Peyer's patch (tissue), 4 donors: ENCODE data around the gene OR2F1. TPM values are rescaled to one million over a fixed set of nuclear protein-coding genes. Genes with fewer than 3 reads are reported as not detected.

ENCODE experiments used
- DNase-seq, 3 donors: peaks; one replicate each; pipeline ENCODE4 v3.0.0-alpha.2; 2017 to 2019
- H3K27ac ChIP-seq, 4 donors: fragments of 200-600 bp; sonication (generic); one replicate each; pipeline ENCODE4 v1.5.1; 2016 to 2019
- H3K27me3 ChIP-seq, 2 donors: fragments of 200-600 bp; sonication (generic); one replicate each; pipeline ENCODE4 v1.5.1; 2019
- H3K36me3 ChIP-seq, 3 donors: fragments of 200-600 bp; sonication (generic); one replicate each; pipeline ENCODE4 v1.5.1; 2016 to 2019
- H3K4me1 ChIP-seq, 4 donors: fragments of 200-600 bp; sonication (generic); one replicate each; pipeline ENCODE4 v1.5.1; 2016 to 2019
- H3K4me3 ChIP-seq, 4 donors: fragments of 200-600 bp; sonication (generic); 1 replicate in 3 of 4; 2 replicates in 1 of 4; pipeline ENCODE4 v1.5.1; 2016 to 2019; ENCODE audit warnings: mild to moderate bottlenecking in 1 of 4
- H3K9me3 ChIP-seq, 4 donors: fragments of 200-600 bp; sonication (generic); one replicate each; pipeline ENCODE4 v1.5.1; 2016 to 2019; ENCODE audit warnings: mild to moderate bottlenecking in 1 of 4
- POLR2A ChIP-seq, 2 donors: fragments of 450-650 bp; IDR thresholded peaks; one replicate each; pipeline ENCODE4 v1.5.1; 2017; ENCODE audit warnings: antibody characterized with exemption in 2 of 2, mild to moderate bottlenecking in 2 of 2, moderate library complexity in 2 of 2
- total RNA-seq, 4 donors: library from RNA; depleted of rRNA; stranded (reverse); fragments of >200 nt; gene quantifications; one replicate each; pipeline ENCODE4 v1.1.0, GENCODE V29; 2016
- TF ChIP-seq, protein P1 (sequence below), 6 experiments: fragments of 450-650 bp in 4 of 6; fragments of 200-600 bp in 2 of 6; sonication (generic) in 1 of 6; IDR thresholded peaks; one replicate each; pipeline ENCODE4 v1.5.1; 2017 to 2019; ENCODE audit warnings: antibody characterized with exemption in 6 of 6, mild to moderate bottlenecking in 3 of 6, moderate library complexity in 1 of 6

Gene OR2F1
- total RNA-seq, 4 donors from 2014 or later: not detected

DNA sequence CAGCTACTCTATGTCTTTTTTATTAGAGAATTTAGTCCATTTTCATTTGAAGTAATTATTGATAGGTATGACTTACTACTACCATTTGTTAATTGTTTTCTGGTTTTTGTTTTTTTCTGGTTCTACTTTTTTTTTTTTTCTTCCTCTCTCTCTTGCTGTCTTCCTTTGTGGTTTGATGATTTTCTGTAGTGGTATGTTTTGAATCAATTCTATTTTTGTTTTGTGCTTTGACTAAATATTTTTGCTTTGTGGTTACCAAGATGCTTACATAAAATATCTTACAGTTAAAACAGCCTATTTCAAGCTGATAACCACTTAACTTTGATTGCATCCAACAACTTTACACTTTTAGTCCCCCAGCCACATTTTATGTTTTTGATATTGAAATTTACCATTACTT, 22.9 kb upstream of the OR2F1 start:
- Histone ChIP-seq H3K4me1 (no peaks in the 10 kb centered on the region), H3K9me3 (peaks cover 0 to 6% (median 0%) of the 10 kb centered on the region in 4 donors), H3K36me3 (no peaks in the 10 kb centered on the region), H3K4me3 (no peak overlapping the region), H3K27ac (no peak overlapping the region), H3K27me3 (no peaks in the 10 kb centered on the region)
- TF ChIP-seq, protein P1, sequence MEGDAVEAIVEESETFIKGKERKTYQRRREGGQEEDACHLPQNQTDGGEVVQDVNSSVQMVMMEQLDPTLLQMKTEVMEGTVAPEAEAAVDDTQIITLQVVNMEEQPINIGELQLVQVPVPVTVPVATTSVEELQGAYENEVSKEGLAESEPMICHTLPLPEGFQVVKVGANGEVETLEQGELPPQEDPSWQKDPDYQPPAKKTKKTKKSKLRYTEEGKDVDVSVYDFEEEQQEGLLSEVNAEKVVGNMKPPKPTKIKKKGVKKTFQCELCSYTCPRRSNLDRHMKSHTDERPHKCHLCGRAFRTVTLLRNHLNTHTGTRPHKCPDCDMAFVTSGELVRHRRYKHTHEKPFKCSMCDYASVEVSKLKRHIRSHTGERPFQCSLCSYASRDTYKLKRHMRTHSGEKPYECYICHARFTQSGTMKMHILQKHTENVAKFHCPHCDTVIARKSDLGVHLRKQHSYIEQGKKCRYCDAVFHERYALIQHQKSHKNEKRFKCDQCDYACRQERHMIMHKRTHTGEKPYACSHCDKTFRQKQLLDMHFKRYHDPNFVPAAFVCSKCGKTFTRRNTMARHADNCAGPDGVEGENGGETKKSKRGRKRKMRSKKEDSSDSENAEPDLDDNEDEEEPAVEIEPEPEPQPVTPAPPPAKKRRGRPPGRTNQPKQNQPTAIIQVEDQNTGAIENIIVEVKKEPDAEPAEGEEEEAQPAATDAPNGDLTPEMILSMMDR (IDR thresholded peaks at IDR 0.05): no peak
- TF ChIP-seq POLR2A (IDR thresholded peaks at IDR 0.05): no peak
- no peak for DNase-seq

DNA sequence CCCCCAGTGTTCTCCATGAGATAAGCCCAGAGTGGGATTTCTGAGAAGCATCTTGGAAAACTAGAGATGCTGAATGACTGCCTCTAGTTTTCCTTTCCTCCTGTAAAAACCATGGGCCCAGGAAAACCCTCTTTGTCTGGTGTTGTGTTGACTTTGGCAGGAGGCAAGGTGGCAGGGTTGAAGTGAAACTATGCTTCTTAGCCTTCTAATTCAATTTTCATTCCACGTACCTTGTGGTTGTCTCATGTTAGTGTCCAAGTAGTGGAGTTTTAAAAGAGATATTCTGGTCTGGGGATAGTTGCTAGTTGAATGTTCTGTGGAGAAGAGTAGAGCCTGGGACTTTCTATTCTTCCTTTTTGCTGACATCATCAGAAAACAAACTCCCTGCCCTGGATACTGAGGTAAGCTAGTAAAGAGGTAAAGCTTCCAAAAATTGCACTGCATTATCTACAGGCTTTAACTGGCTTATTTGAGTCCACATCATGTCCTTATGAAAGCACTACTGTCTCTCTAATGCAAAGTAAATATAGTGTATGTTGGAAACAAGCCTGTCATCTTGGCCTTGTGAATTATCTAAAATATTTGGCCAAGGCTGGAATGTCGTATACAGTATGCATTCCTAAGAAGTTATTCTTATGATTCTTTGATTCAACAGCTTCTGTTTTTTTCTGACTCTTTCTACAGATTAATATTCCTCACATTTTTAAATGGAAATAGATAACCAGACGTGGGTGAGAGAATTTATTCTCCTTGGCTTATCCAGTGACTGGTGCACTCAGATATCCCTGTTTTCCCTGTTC, 19.9 kb upstream of the OR2F1 start, which contains the start of gene OR2F2:
Gene OR2F2 (plus strand): TSS at position 708 of the 800 bp plus-strand sequence. CDS start 0 bp downstream, at position 708.
- Histone ChIP-seq H3K27ac (no peak within 1 kb of the TSS), H3K4me1 (no peaks in the 10 kb centered on the region), H3K27me3 (no peaks in the 10 kb centered on the region), H3K9me3 (peaks cover 0 to 6% (median 0%) of the 10 kb centered on the region in 4 donors), H3K4me3 (no peak within 1 kb of the TSS), H3K36me3 (no peaks in the 10 kb centered on the region)
- TF ChIP-seq, protein P1 (IDR thresholded peaks at IDR 0.05): no peak
- no peak for TF ChIP-seq POLR2A (IDR thresholded peaks at IDR 0.05)
- no peak for DNase-seq

DNA sequence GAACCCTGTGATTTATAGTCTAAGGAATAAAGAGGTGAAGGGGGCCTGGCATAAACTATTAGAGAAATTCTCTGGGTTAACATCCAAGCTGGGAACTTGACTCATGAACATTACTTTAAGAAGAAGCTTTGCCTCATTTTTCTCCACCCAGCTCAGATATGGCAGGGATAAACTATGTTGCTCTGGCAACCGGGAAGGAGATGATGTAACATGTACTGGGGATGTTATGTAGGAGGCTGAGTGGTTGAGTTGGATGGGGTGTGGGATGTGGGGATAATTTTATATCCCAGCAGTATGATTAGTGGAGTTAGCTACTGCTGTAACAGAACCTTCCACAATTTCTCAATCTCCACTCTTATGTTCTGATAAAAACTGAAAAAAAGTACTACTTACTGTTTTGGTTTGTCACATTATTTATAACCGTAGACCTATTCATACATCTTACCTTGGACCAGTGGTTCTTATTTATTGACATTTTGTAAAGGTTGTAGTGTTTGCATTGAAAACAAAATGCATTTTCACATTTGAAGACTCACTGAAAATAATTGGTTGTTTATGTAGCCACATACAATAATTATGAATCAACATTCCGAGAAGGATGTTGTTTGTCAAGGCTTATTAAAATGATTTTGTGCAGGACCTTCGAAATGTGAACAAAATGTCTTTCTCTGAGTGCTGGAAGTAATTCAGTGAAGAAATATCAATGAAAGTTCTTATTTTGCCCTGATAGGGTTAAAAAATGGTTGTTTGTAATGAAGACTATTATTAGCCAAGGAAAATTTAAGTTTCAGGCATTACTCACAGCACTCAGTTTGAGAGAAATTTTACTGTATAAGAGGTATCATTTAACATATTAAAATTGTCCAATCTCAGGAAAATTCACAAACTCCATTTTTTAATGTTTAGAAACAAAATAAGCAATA, 18.3 kb upstream of the OR2F1 start:
- Histone ChIP-seq H3K36me3 (no peaks in the 10 kb centered on the region), H3K27ac (no peak overlapping the region), H3K9me3 (peaks cover 0 to 6% (median 0%) of the 10 kb centered on the region in 4 donors), H3K4me3 (no peak overlapping the region), H3K4me1 (no peaks in the 10 kb centered on the region), H3K27me3 (no peaks in the 10 kb centered on the region)
- TF ChIP-seq POLR2A (IDR thresholded peaks at IDR 0.05): no peak
- TF ChIP-seq, protein P1 (IDR thresholded peaks at IDR 0.05): no peak
- DNase-seq: no peak

DNA sequence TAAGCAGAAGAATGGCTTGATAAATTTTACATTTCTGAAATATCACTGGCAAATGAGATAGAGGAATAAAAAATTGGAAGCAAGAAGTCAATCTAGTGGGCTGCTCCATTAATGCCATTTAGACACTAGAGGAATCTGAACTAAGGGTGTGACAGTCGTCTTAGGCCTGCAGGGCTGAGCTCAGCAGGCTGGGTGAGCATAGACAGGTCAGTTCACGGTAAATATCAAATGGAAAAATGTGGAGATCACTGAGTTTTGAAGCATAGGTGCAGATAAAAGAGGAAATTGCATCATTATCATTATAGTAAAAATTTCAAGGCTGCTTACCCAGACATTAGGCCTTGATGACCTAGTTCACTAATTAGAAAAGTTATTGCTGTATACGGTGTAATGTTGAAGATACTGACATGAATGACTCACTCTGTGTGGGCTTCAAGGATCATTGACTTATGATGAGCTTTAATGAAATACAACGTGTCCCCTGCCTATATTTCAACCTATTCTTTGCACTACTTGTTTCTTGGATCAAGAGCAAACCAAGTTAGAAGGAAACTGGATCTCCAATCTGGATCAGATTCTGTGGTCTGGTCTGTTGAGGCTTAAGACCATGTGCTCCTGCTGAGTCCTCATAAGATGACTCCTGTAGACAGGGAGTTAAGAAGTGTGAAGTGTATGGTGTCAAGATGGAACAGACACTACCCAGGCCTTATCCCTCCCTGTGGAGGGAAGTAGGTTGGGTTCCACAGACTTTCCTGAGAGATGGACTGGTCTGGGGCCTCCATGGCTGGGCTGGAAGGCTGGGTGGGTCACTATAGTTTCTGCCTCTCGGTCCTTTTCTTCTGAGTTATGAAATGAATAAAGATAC, 16.0 kb upstream of the OR2F1 start:
- H3K27ac ChIP-seq: no peak overlapping the region
- H3K4me1 ChIP-seq: no peaks in the 10 kb centered on the region
- H3K9me3 ChIP-seq: peaks cover 0 to 2% (median 0%) of the 10 kb centered on the region in 4 donors
- no peaks in the 10 kb centered on the region for H3K27me3 ChIP-seq
- no peaks in the 10 kb centered on the region for H3K36me3 ChIP-seq
- H3K4me3 ChIP-seq: no peak overlapping the region
- TF ChIP-seq POLR2A (IDR thresholded peaks at IDR 0.05): no peak
- TF ChIP-seq, protein P1 (IDR thresholded peaks at IDR 0.05): no peak
- DNase-seq: no peak

DNA sequence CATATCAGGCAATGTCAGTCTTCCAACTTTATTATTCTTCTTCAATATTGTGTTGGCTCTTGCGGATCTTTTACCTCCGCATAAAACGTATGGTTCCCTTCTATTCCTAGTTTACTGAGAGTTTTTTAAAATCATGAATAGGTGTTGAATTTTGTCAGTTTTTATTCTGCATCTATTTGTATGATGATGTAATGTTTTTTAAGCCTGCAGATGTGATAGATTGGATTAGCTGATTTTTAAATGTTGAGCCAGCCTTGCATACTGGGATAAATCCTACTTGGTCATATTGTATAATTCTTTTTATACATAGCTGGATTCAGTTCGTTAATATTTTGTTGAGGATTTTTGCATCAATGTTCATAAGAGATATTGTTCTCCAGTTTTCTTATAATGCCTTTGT, 9.2 kb upstream of the OR2F1 start:
- H3K9me3 ChIP-seq: no peaks in the 10 kb centered on the region
- H3K27me3 ChIP-seq: no peaks in the 10 kb centered on the region
- no peak overlapping the region for H3K4me3 ChIP-seq
- DNase-seq: no peak
- H3K4me1 ChIP-seq: no peaks in the 10 kb centered on the region
- no peak overlapping the region for H3K27ac ChIP-seq
- no peaks in the 10 kb centered on the region for H3K36me3 ChIP-seq
- no peak for TF ChIP-seq POLR2A (IDR thresholded peaks at IDR 0.05)
- TF ChIP-seq, protein P1 (IDR thresholded peaks at IDR 0.05): no peak
